Breast epithelium (tissue), 3 donors: ENCODE results near the gene LRRK1.

Experiments
- POLR2A ChIP-seq: fragments of 450-650 bp; IDR thresholded peaks from one replicate; pipeline ENCODE4 v1.6.1; 2016; ENCODE audit warnings: antibody characterized with exemption, mild to moderate bottlenecking, moderate library complexity
- POLR2AphosphoS5 ChIP-seq, 3 donors: sonication (generic); formaldehyde crosslinking; IDR thresholded peaks; one replicate each; pipeline ENCODE4 v1.6.1; 2017; ENCODE audit warnings: antibody characterized with exemption in 3 of 3

DNA sequence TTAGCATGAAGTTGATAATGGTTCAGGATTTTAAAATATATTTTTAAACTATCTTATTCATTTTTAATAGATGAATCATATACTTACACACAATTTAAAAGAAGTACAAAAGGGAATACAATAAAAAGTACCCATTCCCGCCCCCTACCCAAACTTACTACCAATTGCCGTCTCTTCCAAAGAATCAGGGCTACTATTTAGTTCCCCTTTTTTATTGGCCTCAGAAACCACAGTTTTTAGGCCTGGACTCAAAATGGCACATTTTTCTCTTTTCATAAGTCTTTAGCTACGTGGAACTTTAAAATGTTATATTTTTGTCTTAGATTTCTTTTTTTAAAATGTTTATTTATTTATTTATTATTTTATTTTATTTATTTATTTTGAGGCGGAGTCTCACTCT lies 18.0 kb downstream of the LRRK1 start:
- TF ChIP-seq POLR2A (no peak), POLR2AphosphoS5 (IDR thresholded peaks at IDR 0.05) (no peak)
